Keratinocyte (primary cell): Measurements from ENCODE around the gene MMP19. TPM values are rescaled to one million over a fixed set of nuclear protein-coding genes. Genes with fewer than 3 reads are reported as not detected.

Source experiments
- DNase-seq: peaks from one replicate; pipeline ENCODE4 v3.0.0-alpha.2; 2011; ENCODE audit warnings: low read depth, missing footprints, low spot score
- FAIRE-seq: peaks from 2 replicates; lab custom pipeline; 2011; peaks lifted over from hg19 to GRCh38; lab: Jason Lieb, UNC
- H2AFZ ChIP-seq: 2 replicates; pipeline ENCODE4 v1.6.0; 2012; ENCODE audit warnings: low read length, control low read depth, inconsistent platforms; ENCODE audit not compliant: control insufficient read depth
- H3K27ac ChIP-seq: 2 replicates; pipeline ENCODE4 v1.5.1; 2011; ENCODE audit warnings: low read length; ENCODE audit not compliant: control insufficient read depth, insufficient read depth
- H3K27me3 ChIP-seq: 3 replicates; pipeline ENCODE4 v1.6.0; 2011; ENCODE audit warnings: low read length; ENCODE audit not compliant: control insufficient read depth, insufficient read depth; ENCODE audit errors: extremely low read depth
- H3K36me3 ChIP-seq, 2 experiments: 2 replicates in 1 of 2; 3 replicates in 1 of 2; pipeline ENCODE4 v1.5.1; 2011; ENCODE audit warnings: low read length in 2 of 2, mild to moderate bottlenecking in 1 of 2; ENCODE audit not compliant: control insufficient read depth in 2 of 2, insufficient read depth in 2 of 2; ENCODE audit errors: extremely low read depth in 1 of 2
- H3K4me1 ChIP-seq: 3 replicates; pipeline ENCODE4 v1.5.1; 2011; ENCODE audit warnings: low read length; ENCODE audit not compliant: control insufficient read depth, insufficient read depth; ENCODE audit errors: extremely low read depth
- H3K4me2 ChIP-seq: 3 replicates; pipeline ENCODE4 v1.6.0; 2011; ENCODE audit warnings: low read depth, low read length; ENCODE audit not compliant: control insufficient read depth, insufficient read depth; ENCODE audit errors: extremely low read depth
- H3K4me3 ChIP-seq, 3 experiments: fragments of 200-600 bp in 1 of 3; sonication (generic) in 1 of 3; 2 replicates in 2 of 3; 3 replicates in 1 of 3; pipeline ENCODE4 v1.5.1; 2011 to 2016; ENCODE audit warnings: low read length in 3 of 3, mild to moderate bottlenecking in 3 of 3, control low read depth in 2 of 3, inconsistent platforms in 1 of 3, low read depth in 1 of 3, mixed read lengths in 1 of 3, mixed run types in 1 of 3, moderate library complexity in 1 of 3; ENCODE audit not compliant: control insufficient read depth in 2 of 3, insufficient read depth in 2 of 3; ENCODE audit errors: extremely low read depth in 1 of 3
- H3K79me2 ChIP-seq: 2 replicates; pipeline ENCODE4 v1.6.0; 2012; ENCODE audit warnings: low read length; ENCODE audit not compliant: control insufficient read depth, insufficient read depth
- H3K9ac ChIP-seq: 3 replicates; pipeline ENCODE4 v1.6.0; 2011; ENCODE audit warnings: low read length; ENCODE audit not compliant: control insufficient read depth, insufficient read depth; ENCODE audit errors: extremely low read depth
- H3K9me1 ChIP-seq: 3 replicates; pipeline ENCODE4 v1.6.0; 2011; ENCODE audit warnings: low read length; ENCODE audit not compliant: control insufficient read depth, insufficient read depth; ENCODE audit errors: extremely low read depth
- H3K9me3 ChIP-seq: 2 replicates; pipeline ENCODE4 v1.5.1; 2012; ENCODE audit warnings: low read depth, low read length; ENCODE audit not compliant: control insufficient read depth
- H4K20me1 ChIP-seq: 3 replicates; pipeline ENCODE4 v1.6.0; 2011; ENCODE audit warnings: low read length; ENCODE audit not compliant: control insufficient read depth, insufficient read depth; ENCODE audit errors: extremely low read depth
- CTCF ChIP-seq, 3 experiments: IDR thresholded peaks in 1 of 3; conservative IDR thresholded peaks in 1 of 3; optimal IDR thresholded peaks in 1 of 3; 2 replicates in 2 of 3; 3 replicates in 1 of 3; pipeline versions ENCODE3 to v1.5.1; 2011; ENCODE audit warnings: low read length in 3 of 3, mild to moderate bottlenecking in 3 of 3, moderate library complexity in 2 of 3, control low read depth in 1 of 3, inconsistent platforms in 1 of 3; ENCODE audit not compliant: insufficient read depth in 2 of 3; ENCODE audit errors: extremely low read depth in 1 of 3
- EZH2 ChIP-seq: IDR thresholded peaks from one replicate; pipeline ENCODE4 v1.6.1; 2012; ENCODE audit warnings: inconsistent platforms, mild to moderate bottlenecking, low read length, moderate library complexity
- dilution Hi-C: fragments of 300-500 bp; cut with MboI; formaldehyde crosslinking; loops from one replicate; pipeline ENCODE4 v1.7.0; 2020; ENCODE audit warnings: low sequenced_read_pairs; ENCODE audit not compliant: extremely low pct_ligation_motif_present
- polyA plus RNA-seq, 5 experiments: library from polyadenylated mRNA; depleted of rRNA in 3 of 5; stranded (reverse) in 3 of 5; stranded (forward) in 1 of 5; unstranded in 1 of 5; fragments of >200 nt; gene quantifications; 1 replicate in 1 of 5; 2 replicates in 3 of 5; 3 replicates in 1 of 5; pipeline versions ENCODE4 v1.2.1 to v1.2.3, GENCODE V29; 2011 to 2012; ENCODE audit warnings: missing spikeins in 2 of 5, low read depth in 1 of 5, low replicate concordance in 1 of 5

Gene MMP19
- polyA plus RNA-seq, 1 donor (not counting 4 experiments of a cell fraction or from before 2014, with no cell fraction given) = 2.7 TPM

GRCh38 chr12:55844961-55845360 is 2.2 kb upstream of the MMP19 start:
- Histone ChIP-seq H3K4me2 (no peak overlapping the region), H2AFZ (no peak overlapping the region), H3K27ac (no peak overlapping the region), H3K9me3 (no peaks in the 10 kb centered on the region), H3K9me1 (no peaks in the 10 kb centered on the region), H3K79me2 (no peaks in the 10 kb centered on the region), H4K20me1 (no peaks in the 10 kb centered on the region), H3K36me3 (peaks cover 0 to 2% of the 10 kb centered on the region in 2 experiments), H3K9ac (no peak overlapping the region), H3K27me3 (no peaks in the 10 kb centered on the region), H3K4me1 (peaks cover 21% of the 10 kb centered on the region), H3K4me3 (no peak overlapping the region)
- dilution Hi-C loops = no loop called here
- FAIRE-seq (no peak), DNase-seq (no peak)
- TF ChIP-seq EZH2 (no peak), CTCF (optimal IDR thresholded peaks at IDR 0.05 in 1 of 3, IDR thresholded peaks at IDR 0.05 in 1 of 3, conservative IDR thresholded peaks at IDR 0.05 in 1 of 3; ENCODE audit: extremely low read depth in 1 of 3, insufficient read depth in 2 of 3, low read length in 3 of 3) (no peak)

- H3K4me1 ChIP-seq = peaks cover 21% of the 10 kb centered on the region
- H3K79me2 ChIP-seq = no peaks in the 10 kb centered on the region
- no peak overlapping the region for H2AFZ ChIP-seq
- DNase-seq = no peak
- peaks cover 0 to 2% of the 10 kb centered on the region in 2 experiments for H3K36me3 ChIP-seq
- no peak overlapping the region for H3K9ac ChIP-seq
- H3K27ac ChIP-seq = no peak overlapping the region
- no peaks in the 10 kb centered on the region for H4K20me1 ChIP-seq
- no peak overlapping the region for H3K4me3 ChIP-seq
- FAIRE-seq = no peak
- dilution Hi-C loops = no loop called here
- no peaks in the 10 kb centered on the region for H3K9me3 ChIP-seq
- H3K4me2 ChIP-seq = no peak overlapping the region
- no peaks in the 10 kb centered on the region for H3K27me3 ChIP-seq
- TF ChIP-seq EZH2 (no peak), CTCF (optimal IDR thresholded peaks at IDR 0.05 in 1 of 3, IDR thresholded peaks at IDR 0.05 in 1 of 3, conservative IDR thresholded peaks at IDR 0.05 in 1 of 3; ENCODE audit: extremely low read depth in 1 of 3, insufficient read depth in 2 of 3, low read length in 3 of 3) (no peak)
- no peaks in the 10 kb centered on the region for H3K9me1 ChIP-seq
Observed at GRCh38 chr12:55843431-55843830, 695 bp upstream of the MMP19 start.
